Endodermal cell (in vitro differentiated cells): Measurements from ENCODE around the gene TRPM3. TPM values are rescaled to one million over a fixed set of nuclear protein-coding genes. Genes with fewer than 3 reads are reported as not detected.

Experiments
- DNase-seq: peaks from one replicate; pipeline ENCODE4 v3.0.0-alpha.2; 2017
- H3K27ac ChIP-seq: 2 replicates; pipeline ENCODE4 v1.5.1; 2013; ENCODE audit warnings: mild to moderate bottlenecking, low read depth, low read length, moderate library complexity
- H3K27me3 ChIP-seq: 2 replicates; pipeline ENCODE4 v1.6.1; 2013; ENCODE audit warnings: mild to moderate bottlenecking, low read length, moderate library complexity; ENCODE audit not compliant: insufficient read depth, control insufficient read depth, poor library complexity, severe bottlenecking
- H3K36me3 ChIP-seq: 2 replicates; pipeline ENCODE4 v1.7.0; 2013; ENCODE audit warnings: mild to moderate bottlenecking, low read length, moderate library complexity; ENCODE audit not compliant: control insufficient read depth, insufficient read depth
- H3K4me1 ChIP-seq: one replicate; pipeline ENCODE4 v1.7.0; 2013; ENCODE audit warnings: low read length; ENCODE audit not compliant: control insufficient read depth, insufficient read depth
- H3K4me3 ChIP-seq: 2 replicates; pipeline ENCODE4 v1.5.1; 2013; ENCODE audit warnings: mild to moderate bottlenecking, low read length, moderate library complexity
- H3K9ac ChIP-seq: 2 replicates; pipeline ENCODE4 v1.6.1; 2013; ENCODE audit warnings: mild to moderate bottlenecking, low read length, moderate library complexity; ENCODE audit not compliant: poor library complexity, severe bottlenecking; ENCODE audit errors: extremely low read depth
- H3K9me3 ChIP-seq: 2 replicates; pipeline ENCODE4 v1.6.1; 2013; ENCODE audit warnings: mild to moderate bottlenecking, low read length, moderate library complexity; ENCODE audit not compliant: control insufficient read depth
- H3K27ac Mint-ChIP-seq: 2 replicates; pipeline ENCODE4 v1.8.0; 2020; ENCODE audit warnings: mixed read lengths
- H3K27me3 Mint-ChIP-seq: 2 replicates; pipeline ENCODE4 v1.8.0; 2021; ENCODE audit warnings: mild to moderate bottlenecking, mixed read lengths; ENCODE audit not compliant: insufficient read depth
- H3K36me3 Mint-ChIP-seq: 2 replicates; pipeline ENCODE4 v1.8.0; 2020; ENCODE audit warnings: low read depth, mixed read lengths
- H3K4me1 Mint-ChIP-seq: 2 replicates; pipeline ENCODE4 v1.8.0; 2020; ENCODE audit warnings: mixed read lengths
- H3K4me3 Mint-ChIP-seq: 2 replicates; pipeline ENCODE4 v1.8.0; 2020; ENCODE audit warnings: mild to moderate bottlenecking, moderate library complexity, mixed read lengths
- H3K9me3 Mint-ChIP-seq: 2 replicates; pipeline ENCODE4 v1.8.0; 2020; ENCODE audit warnings: mild to moderate bottlenecking, mixed read lengths
- WGBS, 2 experiments: methylation state at CpG; one replicate each; pipeline versions ENCODE4 v1.1.5 to v1.1.7; 2013; ENCODE audit warnings: missing lambda C conversion rate in 2 of 2, mixed read lengths in 1 of 2; ENCODE audit not compliant: insufficient coverage in 1 of 2, insufficient read length in 1 of 2; 5-methylcytosine and 5-hydroxymethylcytosine counted together
- total RNA-seq, 2 donors: library from RNA; stranded (reverse); fragmentation: NEBNext Ultra II Directional in 1 of 2; extraction: Animal tissue kit (Norgen Biotek cat#: 25700) in 1 of 2; gene quantifications; 2 replicates in 1 of 2; 3 replicates in 1 of 2; pipeline ENCODE4 v1.2.1, GENCODE V29; 2021
- TF ChIP-seq, protein P1 (sequence below): fragments of 200-600 bp; sonication (generic); conservative IDR thresholded peaks from 2 replicates; pipeline ENCODE4 v1.5.0; 2021; ENCODE audit warnings: antibody characterized with exemption, mild to moderate bottlenecking

TRPM3 gene
- total RNA-seq, 2 donors from 2014 or later: 1.8 to 2.5 TPM

- Mint-ChIP-seq H3K27me3 (no peaks in the 10 kb centered on the region), H3K9me3 (no peaks in the 10 kb centered on the region), H3K4me1 (peaks cover 4% of the 10 kb centered on the region), H3K4me3 (no peak overlapping the region), H3K36me3 (no peaks in the 10 kb centered on the region), H3K27ac (no peak overlapping the region)
- Histone ChIP-seq H3K27ac (no peak overlapping the region), H3K4me1 (no peaks in the 10 kb centered on the region), H3K27me3 (no peaks in the 10 kb centered on the region), H3K9ac (no peak overlapping the region), H3K36me3 (no peaks in the 10 kb centered on the region), H3K9me3 (no peaks in the 10 kb centered on the region), H3K4me3 (no peak overlapping the region)
- TF ChIP-seq, protein P1, sequence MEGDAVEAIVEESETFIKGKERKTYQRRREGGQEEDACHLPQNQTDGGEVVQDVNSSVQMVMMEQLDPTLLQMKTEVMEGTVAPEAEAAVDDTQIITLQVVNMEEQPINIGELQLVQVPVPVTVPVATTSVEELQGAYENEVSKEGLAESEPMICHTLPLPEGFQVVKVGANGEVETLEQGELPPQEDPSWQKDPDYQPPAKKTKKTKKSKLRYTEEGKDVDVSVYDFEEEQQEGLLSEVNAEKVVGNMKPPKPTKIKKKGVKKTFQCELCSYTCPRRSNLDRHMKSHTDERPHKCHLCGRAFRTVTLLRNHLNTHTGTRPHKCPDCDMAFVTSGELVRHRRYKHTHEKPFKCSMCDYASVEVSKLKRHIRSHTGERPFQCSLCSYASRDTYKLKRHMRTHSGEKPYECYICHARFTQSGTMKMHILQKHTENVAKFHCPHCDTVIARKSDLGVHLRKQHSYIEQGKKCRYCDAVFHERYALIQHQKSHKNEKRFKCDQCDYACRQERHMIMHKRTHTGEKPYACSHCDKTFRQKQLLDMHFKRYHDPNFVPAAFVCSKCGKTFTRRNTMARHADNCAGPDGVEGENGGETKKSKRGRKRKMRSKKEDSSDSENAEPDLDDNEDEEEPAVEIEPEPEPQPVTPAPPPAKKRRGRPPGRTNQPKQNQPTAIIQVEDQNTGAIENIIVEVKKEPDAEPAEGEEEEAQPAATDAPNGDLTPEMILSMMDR: no peak
- no CpG with 5 or more reads among the region's 1 CpG for WGBS, 2 experiments
- DNase-seq: no peak
Observed at GRCh38 chr9:70673844-70674243, 447.6 kb downstream of the TRPM3 start.

DNA sequence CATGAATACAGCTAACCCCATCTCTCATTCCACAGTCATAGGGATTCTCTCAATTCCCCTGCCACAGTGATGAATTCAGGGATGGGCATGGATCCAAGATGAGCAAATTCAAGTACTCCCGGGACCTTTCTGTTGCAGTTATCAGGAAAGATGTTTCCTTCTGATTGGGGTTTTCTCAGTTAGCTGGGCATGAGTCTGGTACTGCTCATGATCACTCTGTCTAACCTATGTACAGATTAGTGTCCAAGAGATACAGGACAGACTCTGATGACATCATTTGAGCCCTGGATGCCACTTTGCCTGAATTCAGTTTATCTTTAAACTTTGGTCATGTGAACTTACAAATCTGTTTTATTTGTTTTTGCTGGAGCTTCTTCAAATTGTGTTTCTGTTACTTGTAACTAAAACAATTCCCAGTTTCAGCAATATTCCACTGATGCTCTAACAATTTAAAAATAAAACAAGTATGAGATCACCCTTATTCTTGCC, 449.2 kb downstream of the TRPM3 start:
- H3K36me3 Mint-ChIP-seq: no peaks in the 10 kb centered on the region
- no peak overlapping the region for H3K27ac Mint-ChIP-seq
- Histone ChIP-seq H3K9ac (no peak overlapping the region), H3K4me1 (no peaks in the 10 kb centered on the region), H3K9me3 (no peaks in the 10 kb centered on the region), H3K27me3 (no peaks in the 10 kb centered on the region), H3K27ac (no peak overlapping the region), H3K36me3 (no peaks in the 10 kb centered on the region), H3K4me3 (no peak overlapping the region)
- no peak for DNase-seq
- H3K4me3 Mint-ChIP-seq: no peak overlapping the region
- H3K4me1 Mint-ChIP-seq: peaks cover 4% of the 10 kb centered on the region
- H3K9me3 Mint-ChIP-seq: no peaks in the 10 kb centered on the region
- WGBS, 2 experiments: 81 to 86% methylated on average over 1 of the region's 1 CpG
- TF ChIP-seq, protein P1: no peak
- no peaks in the 10 kb centered on the region for H3K27me3 Mint-ChIP-seq

DNA sequence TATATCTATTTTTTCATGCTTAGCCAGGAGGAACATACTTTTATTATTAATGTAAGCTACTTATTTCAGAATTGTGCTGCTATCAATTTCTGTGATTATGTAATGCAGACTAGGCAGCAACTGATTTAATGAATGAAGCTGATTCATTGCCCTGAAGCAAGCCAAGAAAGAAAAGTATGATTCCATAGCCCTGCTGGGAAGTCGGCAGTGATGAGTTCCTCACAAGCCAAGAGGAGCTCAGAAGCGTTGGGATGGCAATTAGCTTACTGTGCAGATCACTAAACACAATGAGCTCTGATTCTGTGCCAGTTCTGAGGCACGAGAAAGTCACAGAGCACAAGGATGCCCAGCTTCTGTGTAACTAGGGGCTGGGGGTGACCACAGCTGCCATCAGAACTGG, 452.7 kb downstream of the TRPM3 start:
- Mint-ChIP-seq H3K36me3 (no peaks in the 10 kb centered on the region), H3K27me3 (no peaks in the 10 kb centered on the region), H3K4me3 (no peak overlapping the region), H3K27ac (no peak overlapping the region), H3K4me1 (peaks cover 4% of the 10 kb centered on the region), H3K9me3 (no peaks in the 10 kb centered on the region)
- no peak overlapping the region for H3K27ac ChIP-seq
- no peak for DNase-seq
- no peaks in the 10 kb centered on the region for H3K27me3 ChIP-seq
- 96% methylated on average over 2 to 3 of the region's 3 CpGs for WGBS, 2 experiments
- TF ChIP-seq, protein P1: no peak
- no peaks in the 10 kb centered on the region for H3K9me3 ChIP-seq
- no peaks in the 10 kb centered on the region for H3K36me3 ChIP-seq
- H3K9ac ChIP-seq: no peak overlapping the region
- H3K4me1 ChIP-seq: no peaks in the 10 kb centered on the region
- no peak overlapping the region for H3K4me3 ChIP-seq
